Measurements from ENCODE around the gene ALDH18A1.

ALDH18A1 gene

GRCh38 chr10:95572131-95572820 is 84.2 kb downstream of the ALDH18A1 start:
- TF ChIP-seq Cebpa-rat (IDR thresholded peaks at IDR 0.05) = no peak
- H4K20me1 ChIP-seq = no peaks in the 10 kb centered on the region
- H3K27me3 ChIP-seq = no peaks in the 10 kb centered on the region
- H3K36me3 ChIP-seq = no peaks in the 10 kb centered on the region
- H3K27ac ChIP-seq = no peak overlapping the region
- no peaks in the 10 kb centered on the region for H3K4me1 ChIP-seq
- no peak overlapping the region for H3K4me2 ChIP-seq
- H3K9me3 ChIP-seq = no peaks in the 10 kb centered on the region
- no peak overlapping the region for H3K9ac ChIP-seq
- H3K4me3 ChIP-seq = no peak overlapping the region

- no peak overlapping the region for H3K9ac ChIP-seq
- H4K20me1 ChIP-seq = no peaks in the 10 kb centered on the region
- H3K27ac ChIP-seq = no peak overlapping the region
- H3K27me3 ChIP-seq = no peaks in the 10 kb centered on the region
- H3K4me2 ChIP-seq = no peak overlapping the region
- no peak for TF ChIP-seq Cebpa-rat (IDR thresholded peaks at IDR 0.05)
- no peak overlapping the region for H3K4me3 ChIP-seq
- no peaks in the 10 kb centered on the region for H3K4me1 ChIP-seq
- H3K9me3 ChIP-seq = no peaks in the 10 kb centered on the region
- no peaks in the 10 kb centered on the region for H3K36me3 ChIP-seq
Observed at GRCh38 chr10:95571390-95571789, 85.1 kb downstream of the ALDH18A1 start.

GRCh38 chr10:95569368-95569767 is 87.1 kb downstream of the ALDH18A1 start:
- H3K27me3 ChIP-seq = no peaks in the 10 kb centered on the region
- no peak overlapping the region for H3K4me3 ChIP-seq
- H3K36me3 ChIP-seq = no peaks in the 10 kb centered on the region
- H4K20me1 ChIP-seq = no peaks in the 10 kb centered on the region
- no peak overlapping the region for H3K27ac ChIP-seq
- no peak for TF ChIP-seq Cebpa-rat (IDR thresholded peaks at IDR 0.05)
- H3K4me2 ChIP-seq = no peak overlapping the region
- no peak overlapping the region for H3K9ac ChIP-seq
- no peaks in the 10 kb centered on the region for H3K4me1 ChIP-seq
- no peaks in the 10 kb centered on the region for H3K9me3 ChIP-seq

GRCh38 chr10:95567903-95568630 is 88.4 kb downstream of the ALDH18A1 start:
- TF ChIP-seq Cebpa-rat (IDR thresholded peaks at IDR 0.05) = no peak
- Histone ChIP-seq H3K9ac (no peak overlapping the region), H3K27me3 (no peaks in the 10 kb centered on the region), H3K4me2 (no peak overlapping the region), H3K9me3 (no peaks in the 10 kb centered on the region), H3K36me3 (no peaks in the 10 kb centered on the region), H3K27ac (no peak overlapping the region), H3K4me1 (no peaks in the 10 kb centered on the region), H4K20me1 (no peaks in the 10 kb centered on the region), H3K4me3 (no peak overlapping the region)

GRCh38 chr10:95566136-95566535 is 90.4 kb downstream of the ALDH18A1 start:
- no peaks in the 10 kb centered on the region for H3K4me1 ChIP-seq
- H3K4me2 ChIP-seq = no peak overlapping the region
- no peaks in the 10 kb centered on the region for H3K36me3 ChIP-seq
- H4K20me1 ChIP-seq = no peaks in the 10 kb centered on the region
- no peak for TF ChIP-seq Cebpa-rat (IDR thresholded peaks at IDR 0.05)
- H3K9ac ChIP-seq = no peak overlapping the region
- H3K27ac ChIP-seq = no peak overlapping the region
- no peaks in the 10 kb centered on the region for H3K9me3 ChIP-seq
- no peaks in the 10 kb centered on the region for H3K27me3 ChIP-seq
- H3K4me3 ChIP-seq = no peak overlapping the region

GRCh38 chr10:95565336-95565735 is 91.2 kb downstream of the ALDH18A1 start:
- peaks cover 3% of the 10 kb centered on the region for H3K4me1 ChIP-seq
- no peak overlapping the region for H3K27ac ChIP-seq
- peaks cover 3% of the 10 kb centered on the region; the same call in 1 of the 2 replicates for H4K20me1 ChIP-seq
- no peaks in the 10 kb centered on the region for H3K36me3 ChIP-seq
- H3K4me2 ChIP-seq = no peak overlapping the region
- peaks cover 5% of the 10 kb centered on the region for H3K27me3 ChIP-seq
- TF ChIP-seq Cebpa-rat (IDR thresholded peaks at IDR 0.05) = no peak
- H3K9me3 ChIP-seq = no peaks in the 10 kb centered on the region
- no peak overlapping the region for H3K9ac ChIP-seq
- H3K4me3 ChIP-seq = no peak overlapping the region

GRCh38 chr10:95564291-95564690 is 92.2 kb downstream of the ALDH18A1 start:
- TF ChIP-seq Cebpa-rat (IDR thresholded peaks at IDR 0.05) = no peak
- H3K27me3 ChIP-seq = peaks cover 14% of the 10 kb centered on the region
- no peaks in the 10 kb centered on the region for H3K36me3 ChIP-seq

GRCh38 chr10:95562341-95562965 is 94.1 kb downstream of the ALDH18A1 start:
- Histone ChIP-seq H3K4me3 (no peak overlapping the region), H3K9ac (no peak overlapping the region), H4K20me1 (peaks cover 12% of the 10 kb centered on the region), H3K27ac (no peak overlapping the region), H3K9me3 (no peaks in the 10 kb centered on the region), H3K4me2 (no peak overlapping the region), H3K4me1 (peaks cover 22% of the 10 kb centered on the region), H3K27me3 (peaks cover 23% of the 10 kb centered on the region), H3K36me3 (no peaks in the 10 kb centered on the region)
- TF ChIP-seq Cebpa-rat (IDR thresholded peaks at IDR 0.05) = no peak

More at GRCh38 chr10:95564291-95564690, 92.2 kb downstream of the ALDH18A1 start:
- Histone ChIP-seq H3K4me2 (no peak overlapping the region), H3K4me3 (no peak overlapping the region), H3K9me3 (no peaks in the 10 kb centered on the region), H3K4me1 (peaks cover 12% of the 10 kb centered on the region), H4K20me1 (peaks cover 6% of the 10 kb centered on the region; the same call in 1 of the 2 replicates), H3K9ac (no peak overlapping the region), H3K27ac (no peak overlapping the region)

GRCh38 chr10:95561864-95562177 is 94.7 kb downstream of the ALDH18A1 start:
- H4K20me1 ChIP-seq = peaks cover 12% of the 10 kb centered on the region
- H3K27me3 ChIP-seq = peaks cover 23% of the 10 kb centered on the region
- H3K4me1 ChIP-seq = peaks cover 28% of the 10 kb centered on the region
- no peak for TF ChIP-seq Cebpa-rat (IDR thresholded peaks at IDR 0.05)
- peak overlapping the region; percentile 96 for H3K4me2 ChIP-seq
- no peak overlapping the region for H3K27ac ChIP-seq
- H3K36me3 ChIP-seq = no peaks in the 10 kb centered on the region
- H3K9me3 ChIP-seq = no peaks in the 10 kb centered on the region
- H3K4me3 ChIP-seq = peak overlapping the region; percentile 79
- no peak overlapping the region for H3K9ac ChIP-seq
